Measurements from ENCODE around the gene SETD6.
"Not testable (repeated sequence)": the region's sequence is repeated elsewhere in the genome, so short reads cannot be mapped to it uniquely, and the experiment has no call there.

SETD6 gene

GRCh38 chr16:58541711-58542110 lies 26.4 kb downstream of the SETD6 start:
- H3K27ac ChIP-seq (ENCODE audit: low read depth, low read length), result no peak overlapping the region
- no peak overlapping the region for H3K4me3 ChIP-seq (ENCODE audit: low read depth in 1 of 2, low read length in 2 of 2)
- no peak overlapping the region for H3K9ac ChIP-seq (ENCODE audit: low read depth in 1 of 2, low read length in 2 of 2)
- no peaks in the 10 kb centered on the region for H3K4me1 ChIP-seq (ENCODE audit: control insufficient read depth in 1 of 2, insufficient read depth in 2 of 2, low read length in 2 of 2)
- H3K9me3 ChIP-seq (ENCODE audit: control insufficient read depth in 1 of 2, low read length in 2 of 2), result no peaks in the 10 kb centered on the region
- H3K27me3 ChIP-seq (ENCODE audit: control insufficient read depth in 1 of 2, insufficient read depth in 2 of 2, low read length in 2 of 2), result no peaks in the 10 kb centered on the region
- peaks cover 81 to 98% of the 10 kb centered on the region in 2 donors for H3K36me3 ChIP-seq (ENCODE audit: control insufficient read depth in 1 of 2, insufficient read depth in 2 of 2, low read length in 2 of 2)

GRCh38 chr16:58542291-58542690 lies 27.0 kb downstream of the SETD6 start:
- Histone ChIP-seq H3K4me3 (ENCODE audit: low read depth in 1 of 2, low read length in 2 of 2) (no peak overlapping the region), H3K27me3 (ENCODE audit: control insufficient read depth in 1 of 2, insufficient read depth in 2 of 2, low read length in 2 of 2) (no peaks in the 10 kb centered on the region), H3K9ac (ENCODE audit: low read depth in 1 of 2, low read length in 2 of 2) (no peak overlapping the region), H3K27ac (ENCODE audit: low read depth, low read length) (no peak overlapping the region), H3K36me3 (ENCODE audit: control insufficient read depth in 1 of 2, insufficient read depth in 2 of 2, low read length in 2 of 2) (peaks cover 79 to 98% of the 10 kb centered on the region in 2 donors), H3K9me3 (ENCODE audit: control insufficient read depth in 1 of 2, low read length in 2 of 2) (no peaks in the 10 kb centered on the region), H3K4me1 (ENCODE audit: control insufficient read depth in 1 of 2, insufficient read depth in 2 of 2, low read length in 2 of 2) (no peaks in the 10 kb centered on the region)

- Histone ChIP-seq H3K27me3 (ENCODE audit: control insufficient read depth in 1 of 2, insufficient read depth in 2 of 2, low read length in 2 of 2) (no peaks in the 10 kb centered on the region), H3K9ac (ENCODE audit: low read depth in 1 of 2, low read length in 2 of 2) (no peak overlapping the region), H3K36me3 (ENCODE audit: control insufficient read depth in 1 of 2, insufficient read depth in 2 of 2, low read length in 2 of 2) (peaks cover 79 to 90% of the 10 kb centered on the region in 2 donors), H3K4me3 (ENCODE audit: low read depth in 1 of 2, low read length in 2 of 2) (no peak overlapping the region), H3K4me1 (ENCODE audit: control insufficient read depth in 1 of 2, insufficient read depth in 2 of 2, low read length in 2 of 2) (no peaks in the 10 kb centered on the region), H3K27ac (ENCODE audit: low read depth, low read length) (no peak overlapping the region), H3K9me3 (ENCODE audit: control insufficient read depth in 1 of 2, low read length in 2 of 2) (no peaks in the 10 kb centered on the region)
Observed at GRCh38 chr16:58543685-58544084, 28.4 kb downstream of the SETD6 start.

GRCh38 chr16:58548378-58548777 lies 33.1 kb downstream of the SETD6 start:
- Histone ChIP-seq H3K9ac (ENCODE audit: low read depth in 1 of 2, low read length in 2 of 2) (no peak overlapping the region), H3K9me3 (ENCODE audit: control insufficient read depth in 1 of 2, low read length in 2 of 2) (no peaks in the 10 kb centered on the region), H3K27ac (ENCODE audit: low read depth, low read length) (no peak overlapping the region), H3K36me3 (ENCODE audit: control insufficient read depth in 1 of 2, insufficient read depth in 2 of 2, low read length in 2 of 2) (peaks cover 76 to 86% of the 10 kb centered on the region in 2 donors), H3K4me1 (ENCODE audit: control insufficient read depth in 1 of 2, insufficient read depth in 2 of 2, low read length in 2 of 2) (no peaks in the 10 kb centered on the region), H3K4me3 (ENCODE audit: low read depth in 1 of 2, low read length in 2 of 2) (no peak overlapping the region), H3K27me3 (ENCODE audit: control insufficient read depth in 1 of 2, insufficient read depth in 2 of 2, low read length in 2 of 2) (no peaks in the 10 kb centered on the region)

- H3K36me3 ChIP-seq (ENCODE audit: control insufficient read depth in 1 of 2, insufficient read depth in 2 of 2, low read length in 2 of 2), result peaks cover 63 to 84% of the 10 kb centered on the region in 2 donors
Observed at GRCh38 chr16:58551496-58551895, 36.2 kb downstream of the SETD6 start.

GRCh38 chr16:58556678-58557077 lies 41.4 kb downstream of the SETD6 start:
- Histone ChIP-seq H3K9me3 (ENCODE audit: control insufficient read depth in 1 of 2, low read length in 2 of 2) (no peaks in the 10 kb centered on the region), H3K4me3 (ENCODE audit: low read depth in 1 of 2, low read length in 2 of 2) (no peak overlapping the region), H3K27me3 (ENCODE audit: control insufficient read depth in 1 of 2, insufficient read depth in 2 of 2, low read length in 2 of 2) (no peaks in the 10 kb centered on the region), H3K36me3 (ENCODE audit: control insufficient read depth in 1 of 2, insufficient read depth in 2 of 2, low read length in 2 of 2) (peaks cover 40 to 91% of the 10 kb centered on the region in 2 donors), H3K27ac (ENCODE audit: low read depth, low read length) (no peak overlapping the region), H3K9ac (ENCODE audit: low read depth in 1 of 2, low read length in 2 of 2) (no peak overlapping the region), H3K4me1 (ENCODE audit: control insufficient read depth in 1 of 2, insufficient read depth in 2 of 2, low read length in 2 of 2) (no peaks in the 10 kb centered on the region)

More at GRCh38 chr16:58551496-58551895, 36.2 kb downstream of the SETD6 start:
- Histone ChIP-seq H3K27me3 (ENCODE audit: control insufficient read depth in 1 of 2, insufficient read depth in 2 of 2, low read length in 2 of 2) (no peaks in the 10 kb centered on the region), H3K4me1 (ENCODE audit: control insufficient read depth in 1 of 2, insufficient read depth in 2 of 2, low read length in 2 of 2) (no peaks in the 10 kb centered on the region), H3K27ac (ENCODE audit: low read depth, low read length) (no peak overlapping the region), H3K9me3 (ENCODE audit: control insufficient read depth in 1 of 2, low read length in 2 of 2) (no peaks in the 10 kb centered on the region), H3K9ac (ENCODE audit: low read depth in 1 of 2, low read length in 2 of 2) (no peak overlapping the region), H3K4me3 (ENCODE audit: low read depth in 1 of 2, low read length in 2 of 2) (no peak overlapping the region)

GRCh38 chr16:58563235-58563634 lies 47.9 kb downstream of the SETD6 start:
- H3K4me1 ChIP-seq (ENCODE audit: control insufficient read depth in 1 of 2, insufficient read depth in 2 of 2, low read length in 2 of 2), result no peaks in the 10 kb centered on the region
- H3K36me3 ChIP-seq (ENCODE audit: control insufficient read depth in 1 of 2, insufficient read depth in 2 of 2, low read length in 2 of 2), result peaks cover 38 to 82% of the 10 kb centered on the region in 2 donors
- no peaks in the 10 kb centered on the region for H3K27me3 ChIP-seq (ENCODE audit: control insufficient read depth in 1 of 2, insufficient read depth in 2 of 2, low read length in 2 of 2)
- H3K9ac ChIP-seq (ENCODE audit: low read depth in 1 of 2, low read length in 2 of 2), result no peak overlapping the region
- no peaks in the 10 kb centered on the region for H3K9me3 ChIP-seq (ENCODE audit: control insufficient read depth in 1 of 2, low read length in 2 of 2)
- H3K27ac ChIP-seq (ENCODE audit: low read depth, low read length), result no peak overlapping the region
- no peak overlapping the region for H3K4me3 ChIP-seq (ENCODE audit: low read depth in 1 of 2, low read length in 2 of 2)

GRCh38 chr16:58563775-58564174 lies 48.5 kb downstream of the SETD6 start:
- no peaks in the 10 kb centered on the region for H3K9me3 ChIP-seq (ENCODE audit: control insufficient read depth in 1 of 2, low read length in 2 of 2)
- no peak overlapping the region for H3K4me3 ChIP-seq (ENCODE audit: low read depth in 1 of 2, low read length in 2 of 2)
- no peak overlapping the region for H3K27ac ChIP-seq (ENCODE audit: low read depth, low read length)
- H3K36me3 ChIP-seq (ENCODE audit: control insufficient read depth in 1 of 2, insufficient read depth in 2 of 2, low read length in 2 of 2), result peaks cover 36 to 80% of the 10 kb centered on the region in 2 donors
- no peaks in the 10 kb centered on the region for H3K27me3 ChIP-seq (ENCODE audit: control insufficient read depth in 1 of 2, insufficient read depth in 2 of 2, low read length in 2 of 2)
- H3K4me1 ChIP-seq (ENCODE audit: control insufficient read depth in 1 of 2, insufficient read depth in 2 of 2, low read length in 2 of 2), result no peaks in the 10 kb centered on the region
- H3K9ac ChIP-seq (ENCODE audit: low read depth in 1 of 2, low read length in 2 of 2), result no peak overlapping the region

GRCh38 chr16:58565697-58566096 lies 50.4 kb downstream of the SETD6 start:
- H3K9ac ChIP-seq (ENCODE audit: low read depth in 1 of 2, low read length in 2 of 2); H3K27me3 ChIP-seq (ENCODE audit: control insufficient read depth in 1 of 2, insufficient read depth in 2 of 2, low read length in 2 of 2); H3K9me3 ChIP-seq (ENCODE audit: control insufficient read depth in 1 of 2, low read length in 2 of 2); H3K27ac ChIP-seq (ENCODE audit: low read depth, low read length); H3K4me1 ChIP-seq (ENCODE audit: control insufficient read depth in 1 of 2, insufficient read depth in 2 of 2, low read length in 2 of 2); H3K4me3 ChIP-seq (ENCODE audit: low read depth in 1 of 2, low read length in 2 of 2): not testable (repeated sequence)
- H3K36me3 ChIP-seq (ENCODE audit: control insufficient read depth in 1 of 2, insufficient read depth in 2 of 2, low read length in 2 of 2), result peaks cover 31 to 81% of the 10 kb centered on the region in 2 donors
